ENCODE results near the gene RBM24. TPM values are rescaled to one million over a fixed set of nuclear protein-coding genes. Genes with fewer than 3 reads are reported as not detected.
"Not testable (repeated sequence)": the region's sequence is repeated elsewhere in the genome, so short reads cannot be mapped to it uniquely, and the experiment has no call there.

Gene RBM24
- total RNA-seq, 4 donors from 2014 or later: 2.0 to 9.8 (median 3.8) TPM

- Histone ChIP-seq H3K27ac (no peak overlapping the region), H3K4me1 (no peaks in the 10 kb centered on the region), H3K27me3 (no peaks in the 10 kb centered on the region), H3K36me3 (no peaks in the 10 kb centered on the region), H3K4me3 (no peak overlapping the region), H3K9me3 (no peaks in the 10 kb centered on the region)
- DNase-seq (ENCODE audit: low spot score in 2 of 2): no peak
- no peak for TF ChIP-seq POLR2A (IDR thresholded peaks at IDR 0.05)
- TF ChIP-seq CTCF (IDR thresholded peaks at IDR 0.05): no peak
- TF ChIP-seq EP300 (IDR thresholded peaks at IDR 0.05): no peak
- WGBS, 2 donors: 95 to 96% methylated on average over 2 of the region's 2 CpGs
These were observed 22.3 kb downstream of the RBM24 start for GRCh38 chr6:17303444-17303843.

- no peak overlapping the region for H3K27ac ChIP-seq
- 40 to 50% methylated on average over 10 of the region's 10 CpGs for WGBS, 2 donors
- TF ChIP-seq EP300 (IDR thresholded peaks at IDR 0.05) (no peak), POLR2A (IDR thresholded peaks at IDR 0.05) (no peak), CTCF (IDR thresholded peaks at IDR 0.05) (no peak)
- H3K4me3 ChIP-seq: no peak overlapping the region
- H3K9me3 ChIP-seq: no peaks in the 10 kb centered on the region
- no peak for DNase-seq (ENCODE audit: low spot score in 2 of 2)
- no peaks in the 10 kb centered on the region for H3K27me3 ChIP-seq
- no peaks in the 10 kb centered on the region for H3K4me1 ChIP-seq
- no peaks in the 10 kb centered on the region for H3K36me3 ChIP-seq
These were observed 24.2 kb downstream of the RBM24 start for GRCh38 chr6:17305219-17306001.

- H3K36me3 ChIP-seq: no peaks in the 10 kb centered on the region
- no peaks in the 10 kb centered on the region for H3K4me1 ChIP-seq
- H3K9me3 ChIP-seq: no peaks in the 10 kb centered on the region
- 47 to 70% methylated on average over 12 of the region's 12 CpGs for WGBS, 2 donors
- no peak overlapping the region for H3K4me3 ChIP-seq
- no peak overlapping the region for H3K27ac ChIP-seq
- no peak for DNase-seq (ENCODE audit: low spot score in 2 of 2)
- no peak for TF ChIP-seq EP300 (IDR thresholded peaks at IDR 0.05)
- no peak for TF ChIP-seq CTCF (IDR thresholded peaks at IDR 0.05)
- TF ChIP-seq POLR2A (IDR thresholded peaks at IDR 0.05): no peak
- H3K27me3 ChIP-seq: no peaks in the 10 kb centered on the region
These were observed 30.6 kb downstream of the RBM24 start for GRCh38 chr6:17311595-17312311.

- WGBS, 2 donors: 92 to 98% methylated on average over 7 of the region's 7 CpGs
- H3K27me3 ChIP-seq; H3K4me3 ChIP-seq; H3K27ac ChIP-seq; H3K9me3 ChIP-seq; DNase-seq (ENCODE audit: low spot score in 2 of 2); H3K36me3 ChIP-seq; H3K4me1 ChIP-seq: not testable (repeated sequence)
These were observed 32.1 kb downstream of the RBM24 start for GRCh38 chr6:17313238-17313637.

GRCh38 chr6:17313971-17314370 lies 32.8 kb downstream of the RBM24 start:
- no peak overlapping the region for H3K27ac ChIP-seq
- no peak for TF ChIP-seq EP300 (IDR thresholded peaks at IDR 0.05)
- H3K4me1 ChIP-seq: no peaks in the 10 kb centered on the region
- H3K27me3 ChIP-seq: no peaks in the 10 kb centered on the region
- no peaks in the 10 kb centered on the region for H3K36me3 ChIP-seq
- no peak for DNase-seq (ENCODE audit: low spot score in 2 of 2)
- WGBS, 2 donors: 90 to 92% methylated on average over 6 of the region's 6 CpGs
- H3K9me3 ChIP-seq: no peaks in the 10 kb centered on the region
- H3K4me3 ChIP-seq: no peak overlapping the region

- DNase-seq (ENCODE audit: low spot score in 2 of 2): no peak
- Histone ChIP-seq H3K27me3 (no peaks in the 10 kb centered on the region), H3K4me1 (no peaks in the 10 kb centered on the region), H3K36me3 (no peaks in the 10 kb centered on the region), H3K9me3 (no peaks in the 10 kb centered on the region), H3K4me3 (no peak overlapping the region), H3K27ac (no peak overlapping the region)
- 94 to 96% methylated on average over 3 of the region's 3 CpGs for WGBS, 2 donors
- TF ChIP-seq POLR2A (IDR thresholded peaks at IDR 0.05) (no peak), EP300 (IDR thresholded peaks at IDR 0.05) (no peak), CTCF (IDR thresholded peaks at IDR 0.05) (no peak)
These were observed 34.1 kb downstream of the RBM24 start for GRCh38 chr6:17315262-17315661.

Measured in tibial nerve (tissue), 4 donors.